ENCODE results near the gene APBA1.

APBA1 gene

DNA sequence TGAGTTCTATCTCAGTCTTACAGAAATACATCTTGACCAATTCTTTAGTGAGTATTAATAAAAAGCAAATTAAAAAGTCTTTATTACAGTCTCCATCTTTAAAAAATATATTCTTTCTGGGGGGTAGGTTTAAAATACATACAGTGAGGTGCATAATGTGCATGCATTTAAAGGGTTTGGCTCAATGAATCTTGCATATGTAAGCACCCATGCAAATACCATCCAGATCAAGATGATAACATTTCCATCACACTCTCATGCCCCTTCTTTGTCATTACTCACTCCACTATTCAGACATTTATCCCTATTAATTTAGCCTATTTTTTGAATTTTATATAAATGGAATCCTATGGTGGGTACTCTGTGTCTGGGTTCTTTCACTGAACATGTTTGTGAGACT, 113.0 kb downstream of the APBA1 start:
- DNase-seq (ENCODE audit: low spot score), result no peak
- TF ChIP-seq, protein P1, sequence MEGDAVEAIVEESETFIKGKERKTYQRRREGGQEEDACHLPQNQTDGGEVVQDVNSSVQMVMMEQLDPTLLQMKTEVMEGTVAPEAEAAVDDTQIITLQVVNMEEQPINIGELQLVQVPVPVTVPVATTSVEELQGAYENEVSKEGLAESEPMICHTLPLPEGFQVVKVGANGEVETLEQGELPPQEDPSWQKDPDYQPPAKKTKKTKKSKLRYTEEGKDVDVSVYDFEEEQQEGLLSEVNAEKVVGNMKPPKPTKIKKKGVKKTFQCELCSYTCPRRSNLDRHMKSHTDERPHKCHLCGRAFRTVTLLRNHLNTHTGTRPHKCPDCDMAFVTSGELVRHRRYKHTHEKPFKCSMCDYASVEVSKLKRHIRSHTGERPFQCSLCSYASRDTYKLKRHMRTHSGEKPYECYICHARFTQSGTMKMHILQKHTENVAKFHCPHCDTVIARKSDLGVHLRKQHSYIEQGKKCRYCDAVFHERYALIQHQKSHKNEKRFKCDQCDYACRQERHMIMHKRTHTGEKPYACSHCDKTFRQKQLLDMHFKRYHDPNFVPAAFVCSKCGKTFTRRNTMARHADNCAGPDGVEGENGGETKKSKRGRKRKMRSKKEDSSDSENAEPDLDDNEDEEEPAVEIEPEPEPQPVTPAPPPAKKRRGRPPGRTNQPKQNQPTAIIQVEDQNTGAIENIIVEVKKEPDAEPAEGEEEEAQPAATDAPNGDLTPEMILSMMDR (IDR thresholded peaks at IDR 0.05; ENCODE audit: borderline replicate concordance, control extremely low read depth, extremely low read depth, insufficient read depth, missing control alignments), result no peak
- in situ Hi-C loops (cut with MboI; ENCODE audit: low sequenced_read_pairs, unreplicated experiment), result no loop called here

DNA sequence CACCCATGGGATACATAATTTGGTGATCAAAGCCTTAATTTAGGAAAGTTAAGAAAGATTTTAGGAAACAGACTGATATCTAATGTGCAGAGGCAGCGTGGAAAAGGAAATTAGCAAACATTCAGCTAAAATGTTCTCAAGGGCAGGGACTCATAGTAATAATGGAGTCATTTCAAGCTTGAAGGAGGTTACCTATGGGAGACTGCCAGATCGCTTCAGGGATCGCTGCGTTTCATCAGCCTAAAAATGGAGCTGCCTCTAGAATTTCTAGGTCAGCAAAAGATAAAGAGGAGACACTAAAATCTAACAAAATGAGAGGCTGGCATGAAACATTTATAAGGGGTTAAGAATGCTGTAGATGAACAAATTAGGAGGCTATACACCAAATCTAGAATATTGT, 115.5 kb downstream of the APBA1 start:
- TF ChIP-seq, protein P1 (IDR thresholded peaks at IDR 0.05; ENCODE audit: borderline replicate concordance, control extremely low read depth, extremely low read depth, insufficient read depth, missing control alignments), result no peak
- in situ Hi-C loops (cut with MboI; ENCODE audit: low sequenced_read_pairs, unreplicated experiment), result no loop called here

DNA sequence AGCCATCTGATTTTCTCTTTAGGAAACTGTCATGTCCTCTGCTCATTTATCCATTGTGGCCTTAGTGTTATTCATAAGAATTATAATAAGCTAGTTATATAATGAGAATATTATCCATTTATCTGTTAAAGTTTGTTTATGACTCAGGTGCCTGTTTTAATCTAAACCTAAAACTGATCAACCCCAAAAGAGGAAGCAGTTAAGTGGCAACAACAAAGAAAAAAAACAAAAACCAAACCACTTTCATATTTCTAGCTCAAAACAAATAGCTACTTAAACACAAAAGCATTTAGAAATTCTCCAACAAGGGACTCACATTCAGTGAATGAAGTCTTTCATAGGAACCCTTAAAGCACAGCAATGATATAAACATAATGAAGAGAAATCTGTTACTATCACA, 116.4 kb downstream of the APBA1 start:
- no peak for DNase-seq (ENCODE audit: low spot score)
- TF ChIP-seq, protein P1 (IDR thresholded peaks at IDR 0.05; ENCODE audit: borderline replicate concordance, control extremely low read depth, extremely low read depth, insufficient read depth, missing control alignments), result no peak
- in situ Hi-C loops (cut with MboI; ENCODE audit: low sequenced_read_pairs, unreplicated experiment), result no loop called here

More for the DNA sequence above, 115.5 kb downstream of the APBA1 start:
- DNase-seq (ENCODE audit: low spot score), result no peak

DNA sequence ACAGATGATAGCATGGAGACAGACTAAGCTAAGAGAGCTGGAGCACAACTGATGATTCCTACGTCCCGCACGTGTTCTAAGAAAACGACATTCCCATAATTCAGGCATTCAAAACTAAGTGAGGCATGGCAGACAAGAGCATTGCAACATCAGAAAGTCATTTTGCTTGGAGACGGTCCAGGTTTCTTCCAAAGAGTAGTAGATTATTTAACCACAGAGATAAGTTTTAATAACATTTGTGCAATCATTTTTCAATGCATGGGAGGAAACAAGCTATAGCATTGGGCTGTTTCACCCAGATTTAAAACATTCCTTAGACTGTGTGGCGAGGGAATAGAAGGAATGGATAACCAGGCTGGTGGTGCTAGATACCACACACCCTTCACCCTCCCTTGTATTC, 117.2 kb downstream of the APBA1 start:
- no peak for DNase-seq (ENCODE audit: low spot score)
- in situ Hi-C loops (cut with MboI; ENCODE audit: low sequenced_read_pairs, unreplicated experiment), result no loop called here

DNA sequence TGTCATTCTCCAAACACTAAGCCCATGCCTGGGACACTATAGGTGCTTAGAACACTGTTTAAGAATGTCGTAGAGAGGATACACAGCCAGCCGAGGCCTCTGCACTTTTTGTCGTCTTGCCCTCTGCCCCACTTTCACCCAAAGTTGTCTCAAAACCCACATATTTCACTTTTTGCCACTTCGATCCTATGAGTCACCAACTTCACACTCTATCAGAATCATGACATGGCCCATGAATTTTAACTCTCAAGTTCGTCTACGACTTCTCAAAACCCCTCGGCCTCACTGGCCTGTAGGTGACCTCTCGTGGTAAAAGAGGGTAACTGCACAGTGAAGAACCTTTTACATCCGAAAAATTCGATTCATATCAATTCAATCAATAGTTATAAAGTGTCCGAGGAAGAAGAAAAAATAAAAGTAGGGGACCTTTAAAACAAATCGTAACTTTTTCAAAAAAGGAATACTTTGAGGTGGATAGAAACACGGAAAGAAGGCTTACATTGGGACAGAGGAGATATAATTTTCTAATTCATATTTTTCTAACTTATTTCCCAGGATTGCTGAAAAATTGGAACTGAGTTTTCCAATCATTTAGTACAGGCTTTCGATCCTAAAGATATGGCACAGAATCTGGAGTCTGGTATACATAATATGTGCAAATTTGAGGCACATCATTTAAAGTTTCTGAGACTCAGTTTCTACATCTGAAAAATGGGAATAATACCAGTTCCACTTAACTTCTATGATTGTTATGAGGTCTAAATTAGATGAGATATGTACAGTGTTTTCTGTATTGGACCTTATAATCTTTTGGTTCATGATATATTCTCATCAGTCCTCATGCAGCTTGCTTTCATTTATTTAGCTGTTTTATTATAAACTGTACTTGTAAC, 122.6 kb downstream of the APBA1 start:
- peak; percentile 49 for DNase-seq (ENCODE audit: low spot score)
- in situ Hi-C loops (cut with MboI; ENCODE audit: low sequenced_read_pairs, unreplicated experiment), result loop anchor here (10.0 kb wide), 1 partner anchor 125 kb away; no protein-coding TSS in a partner anchor
- TF ChIP-seq, protein P1 (IDR thresholded peaks at IDR 0.05; ENCODE audit: borderline replicate concordance, control extremely low read depth, extremely low read depth, insufficient read depth, missing control alignments), result peak; percentile 53

More for the DNA sequence above, 117.2 kb downstream of the APBA1 start:
- TF ChIP-seq, protein P1 (IDR thresholded peaks at IDR 0.05; ENCODE audit: borderline replicate concordance, control extremely low read depth, extremely low read depth, insufficient read depth, missing control alignments), result no peak

DNA sequence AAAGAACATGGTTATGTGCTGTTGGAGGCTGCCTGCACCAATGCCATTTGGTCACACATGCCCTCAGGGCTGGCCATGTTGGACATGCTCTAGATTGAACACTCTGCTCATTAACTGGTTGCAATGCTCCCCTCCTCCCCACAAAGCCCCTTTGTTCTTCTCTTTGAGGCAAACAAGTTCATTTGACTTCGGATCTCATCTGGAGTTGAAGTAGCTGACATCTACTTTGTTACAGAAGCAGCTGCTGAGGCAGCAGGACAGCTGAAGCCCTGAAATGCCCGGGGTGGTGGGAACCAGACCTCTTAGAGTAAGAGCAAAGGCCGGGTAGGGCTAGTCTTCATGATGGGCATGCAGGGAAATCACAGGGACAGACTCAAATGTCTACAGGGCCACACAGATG, 123.5 kb downstream of the APBA1 start:
- no peak for DNase-seq (ENCODE audit: low spot score)
- TF ChIP-seq, protein P1 (IDR thresholded peaks at IDR 0.05; ENCODE audit: borderline replicate concordance, control extremely low read depth, extremely low read depth, insufficient read depth, missing control alignments), result no peak
- in situ Hi-C loops (cut with MboI; ENCODE audit: low sequenced_read_pairs, unreplicated experiment), result loop anchor here (10.0 kb wide), 1 partner anchor 124 kb away; no protein-coding TSS in a partner anchor

Measured in GM13976 (cell line).